22Rv1 (cell line): ENCODE measurements around the gene PHRF1.

Source experiments
- ZFX ChIP-seq: fragments of 450-650 bp; IDR thresholded peaks from 2 replicates; pipeline ENCODE4 v1.6.1; 2017; ENCODE audit warnings: antibody characterized with exemption, borderline replicate concordance
- TF ChIP-seq, protein P1 (sequence below): fragments of 450-650 bp; IDR thresholded peaks from 2 replicates; pipeline ENCODE4 v1.5.1; 2017; ENCODE audit warnings: mild to moderate bottlenecking

DNA sequence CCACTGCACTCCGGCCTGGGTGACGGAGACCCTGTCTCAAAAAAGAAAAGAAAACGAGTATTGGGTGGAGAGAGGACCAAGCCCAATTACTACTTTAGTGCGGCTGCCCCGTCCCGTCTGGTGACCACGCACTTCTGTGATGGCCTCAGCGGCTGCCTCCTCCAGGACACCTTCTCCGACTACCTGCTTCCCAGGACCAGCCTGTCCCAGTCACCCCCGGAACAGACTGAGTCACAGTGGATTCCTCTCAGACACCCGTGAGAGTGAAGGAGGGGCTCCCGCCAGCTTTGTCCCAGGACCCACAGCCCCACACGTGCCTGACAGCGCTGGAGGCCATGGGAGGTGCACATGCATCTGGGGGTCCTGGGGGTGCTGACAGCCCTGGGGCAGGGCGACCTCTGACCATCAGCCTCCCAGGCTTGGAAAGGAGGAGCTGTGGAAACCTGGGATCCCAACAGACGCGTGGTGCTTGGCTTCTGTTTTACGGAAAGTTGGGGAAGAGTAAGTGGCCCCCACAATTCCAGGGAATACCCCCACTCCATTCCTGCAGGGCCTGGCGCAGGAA is 65.6 kb downstream of the PHRF1 start:
- TF ChIP-seq, protein P1, sequence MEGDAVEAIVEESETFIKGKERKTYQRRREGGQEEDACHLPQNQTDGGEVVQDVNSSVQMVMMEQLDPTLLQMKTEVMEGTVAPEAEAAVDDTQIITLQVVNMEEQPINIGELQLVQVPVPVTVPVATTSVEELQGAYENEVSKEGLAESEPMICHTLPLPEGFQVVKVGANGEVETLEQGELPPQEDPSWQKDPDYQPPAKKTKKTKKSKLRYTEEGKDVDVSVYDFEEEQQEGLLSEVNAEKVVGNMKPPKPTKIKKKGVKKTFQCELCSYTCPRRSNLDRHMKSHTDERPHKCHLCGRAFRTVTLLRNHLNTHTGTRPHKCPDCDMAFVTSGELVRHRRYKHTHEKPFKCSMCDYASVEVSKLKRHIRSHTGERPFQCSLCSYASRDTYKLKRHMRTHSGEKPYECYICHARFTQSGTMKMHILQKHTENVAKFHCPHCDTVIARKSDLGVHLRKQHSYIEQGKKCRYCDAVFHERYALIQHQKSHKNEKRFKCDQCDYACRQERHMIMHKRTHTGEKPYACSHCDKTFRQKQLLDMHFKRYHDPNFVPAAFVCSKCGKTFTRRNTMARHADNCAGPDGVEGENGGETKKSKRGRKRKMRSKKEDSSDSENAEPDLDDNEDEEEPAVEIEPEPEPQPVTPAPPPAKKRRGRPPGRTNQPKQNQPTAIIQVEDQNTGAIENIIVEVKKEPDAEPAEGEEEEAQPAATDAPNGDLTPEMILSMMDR: no peak
- no peak for TF ChIP-seq ZFX
